ENCODE measurements around the gene KLHL26. TPM values are rescaled to one million over a fixed set of nuclear protein-coding genes. Genes with fewer than 3 reads are reported as not detected.

KLHL26 gene
- total and polyA plus RNA-seq, 2 of the 13 experiments (the other 11 are each of a cell fraction or from before 2014, with no cell fraction given): 1.5 to 1.7 TPM

DNA sequence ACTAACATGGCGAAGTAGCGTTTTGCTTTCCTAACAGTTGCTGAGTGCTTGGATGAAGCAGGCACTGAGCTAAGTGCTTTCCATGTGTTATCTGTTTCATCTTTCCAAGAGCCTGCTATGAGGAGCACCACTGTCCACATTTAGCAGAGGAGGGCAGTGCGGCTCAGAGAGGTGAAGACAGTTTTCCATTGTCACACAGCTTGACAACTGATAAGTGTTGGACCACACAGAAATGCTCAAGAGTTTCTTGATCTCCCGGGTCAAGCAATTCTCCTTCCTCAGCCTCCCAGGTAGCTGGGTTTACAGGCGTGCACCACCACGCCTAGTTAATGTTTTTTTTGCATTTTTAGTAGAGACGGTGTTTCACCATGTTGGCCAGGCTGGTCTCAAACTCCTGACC lies 39.9 kb downstream of the KLHL26 start (continued):
- TF ChIP-seq ZNF674 (CRISPR knock-in tag; IDR thresholded peaks at IDR 0.05; ENCODE audit: low read depth) (no peak), HCFC1 (IDR thresholded peaks at IDR 0.05; ENCODE audit: low read depth, low read length) (no peak), NFE2L2 (IDR thresholded peaks at IDR 0.05; ENCODE audit: low read length) (no peak), ZEB1 (IDR thresholded peaks at IDR 0.05; ENCODE audit: insufficient replicate concordance, low read depth) (no peak), GLI4 (CRISPR knock-in tag; IDR thresholded peaks at IDR 0.05; ENCODE audit: borderline replicate concordance) (no peak), ZNF224 (CRISPR knock-in tag; IDR thresholded peaks at IDR 0.05) (no peak), RBM39 (IDR thresholded peaks at IDR 0.05; ENCODE audit: low read depth, low read length, poor library complexity, severe bottlenecking) (no peak), JUND (CRISPR knock-in tag; IDR thresholded peaks at IDR 0.05) (no peak), RARA (CRISPR knock-in tag; IDR thresholded peaks at IDR 0.05) (no peak), AHR (CRISPR knock-in tag; IDR thresholded peaks at IDR 0.05) (no peak)
- TF ChIP-seq, protein P1, sequence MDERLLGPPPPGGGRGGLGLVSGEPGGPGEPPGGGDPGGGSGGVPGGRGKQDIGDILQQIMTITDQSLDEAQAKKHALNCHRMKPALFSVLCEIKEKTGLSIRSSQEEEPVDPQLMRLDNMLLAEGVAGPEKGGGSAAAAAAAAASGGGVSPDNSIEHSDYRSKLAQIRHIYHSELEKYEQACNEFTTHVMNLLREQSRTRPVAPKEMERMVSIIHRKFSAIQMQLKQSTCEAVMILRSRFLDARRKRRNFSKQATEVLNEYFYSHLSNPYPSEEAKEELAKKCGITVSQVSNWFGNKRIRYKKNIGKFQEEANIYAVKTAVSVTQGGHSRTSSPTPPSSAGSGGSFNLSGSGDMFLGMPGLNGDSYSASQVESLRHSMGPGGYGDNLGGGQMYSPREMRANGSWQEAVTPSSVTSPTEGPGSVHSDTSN (CRISPR knock-in tag; IDR thresholded peaks at IDR 0.05): no peak

DNA sequence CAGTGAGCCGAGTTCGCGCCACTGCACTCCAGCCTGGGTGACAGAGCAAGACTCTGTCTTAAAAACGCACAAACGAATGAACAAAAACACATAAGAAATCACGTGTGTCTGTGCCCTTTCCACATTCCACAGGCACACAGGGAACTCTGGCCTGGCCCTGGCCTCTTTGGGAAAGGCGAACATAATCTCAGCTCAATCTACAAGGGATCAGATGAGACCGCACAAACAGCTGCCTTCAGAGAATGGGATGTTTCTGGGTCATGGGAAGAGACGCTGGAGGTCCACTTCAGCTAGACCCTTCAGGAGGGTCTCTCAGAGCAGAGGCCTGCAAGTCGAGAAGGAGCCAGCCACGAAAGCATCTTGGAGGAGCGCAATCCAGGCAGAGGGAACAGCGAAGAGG lies 40.3 kb downstream of the KLHL26 start:
- no peak for DNase-seq (ENCODE audit: low spot score)
- BruUV-seq (replicated peaks): no TSS peak
- intact Hi-C loops (cut with micrococcal nuclease; ENCODE audit: unreplicated experiment): loop anchor here (5.0 kb wide), 1 partner anchor 210 kb away; no protein-coding TSS in a partner anchor
- no peaks in the 10 kb centered on the region for H4K20me1 ChIP-seq (ENCODE audit: insufficient read depth, low read length)
- H3K9me3 ChIP-seq (ENCODE audit: low read length): no peaks in the 10 kb centered on the region
- ATAC-seq: peak; percentile 11
- no peak overlapping the region for H3K27ac ChIP-seq (ENCODE audit: extremely low read length, insufficient read depth, low read length)
- H3K27me3 ChIP-seq (ENCODE audit: control insufficient read depth in 1 of 2, insufficient read depth in 2 of 2, low read length in 2 of 2): no peaks in the 10 kb centered on the region; a peak in 1 of 5 replicates
- H2AFZ ChIP-seq (ENCODE audit: low read length): peak overlapping the region; percentile 70
- ChIA-PET CTCF (ENCODE audit: low intra/inter-chr PET ratio, low total read pairs) (no interaction called here), POLR2A (interaction anchor here (0.6 to 1.2 kb wide), 2 partner anchors 88 to 105 kb away, joined by 3 to 4 read pairs; partner anchors contain the start of gene UBA52)
- TF ChIP-seq HDAC1 (CRISPR knock-in tag; IDR thresholded peaks at IDR 0.05) (no peak), NFE2L2 (IDR thresholded peaks at IDR 0.05; ENCODE audit: low read length) (no peak), PITX1 (CRISPR knock-in tag; IDR thresholded peaks at IDR 0.05) (peak; percentile 31; the same call in 1 of the 2 replicates), ZBTB20 (CRISPR knock-in tag; IDR thresholded peaks at IDR 0.05; ENCODE audit: borderline replicate concordance, low read depth) (0 out of 2 replicates have a peak, but pooled peaks have one; percentile 46), NONO (IDR thresholded peaks at IDR 0.05) (no peak), NONO (CRISPR knock-in tag; conservative IDR thresholded peaks at IDR 0.05) (no peak), NPAS2 (CRISPR knock-in tag; IDR thresholded peaks at IDR 0.05; ENCODE audit: borderline replicate concordance) (no peak)
- TF ChIP-seq, protein P2, sequence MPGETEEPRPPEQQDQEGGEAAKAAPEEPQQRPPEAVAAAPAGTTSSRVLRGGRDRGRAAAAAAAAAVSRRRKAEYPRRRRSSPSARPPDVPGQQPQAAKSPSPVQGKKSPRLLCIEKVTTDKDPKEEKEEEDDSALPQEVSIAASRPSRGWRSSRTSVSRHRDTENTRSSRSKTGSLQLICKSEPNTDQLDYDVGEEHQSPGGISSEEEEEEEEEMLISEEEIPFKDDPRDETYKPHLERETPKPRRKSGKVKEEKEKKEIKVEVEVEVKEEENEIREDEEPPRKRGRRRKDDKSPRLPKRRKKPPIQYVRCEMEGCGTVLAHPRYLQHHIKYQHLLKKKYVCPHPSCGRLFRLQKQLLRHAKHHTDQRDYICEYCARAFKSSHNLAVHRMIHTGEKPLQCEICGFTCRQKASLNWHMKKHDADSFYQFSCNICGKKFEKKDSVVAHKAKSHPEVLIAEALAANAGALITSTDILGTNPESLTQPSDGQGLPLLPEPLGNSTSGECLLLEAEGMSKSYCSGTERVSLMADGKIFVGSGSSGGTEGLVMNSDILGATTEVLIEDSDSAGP (CRISPR knock-in tag; IDR thresholded peaks at IDR 0.05; ENCODE audit: borderline replicate concordance): 0 out of 2 replicates have a peak, but pooled peaks have one; percentile 14
- TF ChIP-seq, protein P3, sequence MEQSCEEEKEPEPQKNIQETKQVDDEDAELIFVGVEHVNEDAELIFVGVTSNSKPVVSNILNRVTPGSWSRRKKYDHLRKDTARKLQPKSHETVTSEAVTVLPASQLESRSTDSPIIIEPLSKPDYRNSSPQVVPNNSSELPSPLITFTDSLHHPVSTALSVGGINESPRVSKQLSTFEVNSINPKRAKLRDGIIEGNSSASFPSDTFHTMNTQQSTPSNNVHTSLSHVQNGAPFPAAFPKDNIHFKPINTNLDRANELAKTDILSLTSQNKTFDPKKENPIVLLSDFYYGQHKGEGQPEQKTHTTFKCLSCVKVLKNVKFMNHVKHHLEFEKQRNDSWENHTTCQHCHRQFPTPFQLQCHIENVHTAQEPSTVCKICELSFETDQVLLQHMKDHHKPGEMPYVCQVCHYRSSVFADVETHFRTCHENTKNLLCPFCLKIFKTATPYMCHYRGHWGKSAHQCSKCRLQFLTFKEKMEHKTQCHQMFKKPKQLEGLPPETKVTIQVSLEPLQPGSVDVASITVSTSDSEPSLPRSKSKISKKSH (CRISPR knock-in tag; IDR thresholded peaks at IDR 0.05; ENCODE audit: borderline replicate concordance): peak; percentile 79; the same call in 1 of the 2 replicates
- peak overlapping the region; percentile 27; the same call in 1 of the 2 replicates for H3K9ac ChIP-seq (ENCODE audit: insufficient read depth, low read depth, low read length)
- in situ Hi-C loops (cut with HindIII; ENCODE audit: extremely low pct_ligation_motif_present, low pct_unique_long_range_greater_than_20kb): loop anchor here (5.0 to 10.0 kb wide), 2 partner anchors 85 to 202 kb away; no protein-coding TSS in a partner anchor
- H3K4me2 ChIP-seq (ENCODE audit: low read depth, low read length): peak overlapping the region; percentile 76
- 16% methylated on average over 9 of the region's 13 CpGs for WGBS (ENCODE audit: low lambda C conversion rate)
- H3K36me3 ChIP-seq (replicated peaks in 1 of 2; ENCODE audit: control insufficient read depth in 1 of 2, insufficient read depth in 2 of 2, low read length in 2 of 2): no peaks in the 10 kb centered on the region
- H3K79me2 ChIP-seq (ENCODE audit: insufficient read depth, low read length): no peaks in the 10 kb centered on the region
- peak overlapping the region; percentile 1 to 60 (median 40); a peak in 5 of 6 replicates for H3K4me3 ChIP-seq (replicated peaks in 1 of 3; ENCODE audit: insufficient read depth in 1 of 3, low read depth in 2 of 3, low read length in 3 of 3)
- H3K4me1 ChIP-seq (ENCODE audit: insufficient read depth, low read length): peaks cover 50% of the 10 kb centered on the region
- no peak for FAIRE-seq
